Sigmoid colon (tissue), 4 donors: ENCODE measurements around the gene MAPK10.

Experiments used
- CTCF ChIP-seq, 4 experiments: fragments of 450-650 bp in 3 of 4; fragments of 200-600 bp in 1 of 4; IDR thresholded peaks; one replicate each; pipeline ENCODE4 v1.5.1; 2016 to 2019; ENCODE audit warnings: antibody characterized with exemption in 4 of 4, mild to moderate bottlenecking in 3 of 4, moderate library complexity in 2 of 4
- EP300 ChIP-seq, 4 donors: sonication (generic); formaldehyde crosslinking; IDR thresholded peaks; one replicate each; pipeline ENCODE4 v1.6.1; 2017; ENCODE audit warnings: antibody characterized with exemption in 4 of 4
- POLR2A ChIP-seq, 2 donors: fragments of 450-650 bp; IDR thresholded peaks; one replicate each; pipeline ENCODE4 v1.6.1; 2016; ENCODE audit warnings: antibody characterized with exemption in 2 of 2, mild to moderate bottlenecking in 2 of 2, moderate library complexity in 2 of 2
- POLR2AphosphoS5 ChIP-seq, 4 donors: sonication (generic); formaldehyde crosslinking; IDR thresholded peaks; one replicate each; pipeline ENCODE4 v1.6.1; 2017; ENCODE audit warnings: antibody characterized with exemption in 4 of 4

GRCh38 chr4:86330961-86331742 lies 28.7 kb downstream of the MAPK10 start:
- TF ChIP-seq POLR2A (IDR thresholded peaks at IDR 0.05) (no peak), CTCF (IDR thresholded peaks at IDR 0.05) (no peak), POLR2AphosphoS5 (IDR thresholded peaks at IDR 0.05) (peak in 1 of 4 donors; percentile 39), EP300 (IDR thresholded peaks at IDR 0.05) (no peak)
